ENCODE results near the gene PITPNB. TPM values are rescaled to one million over a fixed set of nuclear protein-coding genes. Genes with fewer than 3 reads are reported as not detected.

PITPNB gene
- total and polyA plus RNA-seq, 2 of the 13 experiments (the other 11 are each of a cell fraction or from before 2014, with no cell fraction given) = 17.0 to 30.1 TPM

DNA sequence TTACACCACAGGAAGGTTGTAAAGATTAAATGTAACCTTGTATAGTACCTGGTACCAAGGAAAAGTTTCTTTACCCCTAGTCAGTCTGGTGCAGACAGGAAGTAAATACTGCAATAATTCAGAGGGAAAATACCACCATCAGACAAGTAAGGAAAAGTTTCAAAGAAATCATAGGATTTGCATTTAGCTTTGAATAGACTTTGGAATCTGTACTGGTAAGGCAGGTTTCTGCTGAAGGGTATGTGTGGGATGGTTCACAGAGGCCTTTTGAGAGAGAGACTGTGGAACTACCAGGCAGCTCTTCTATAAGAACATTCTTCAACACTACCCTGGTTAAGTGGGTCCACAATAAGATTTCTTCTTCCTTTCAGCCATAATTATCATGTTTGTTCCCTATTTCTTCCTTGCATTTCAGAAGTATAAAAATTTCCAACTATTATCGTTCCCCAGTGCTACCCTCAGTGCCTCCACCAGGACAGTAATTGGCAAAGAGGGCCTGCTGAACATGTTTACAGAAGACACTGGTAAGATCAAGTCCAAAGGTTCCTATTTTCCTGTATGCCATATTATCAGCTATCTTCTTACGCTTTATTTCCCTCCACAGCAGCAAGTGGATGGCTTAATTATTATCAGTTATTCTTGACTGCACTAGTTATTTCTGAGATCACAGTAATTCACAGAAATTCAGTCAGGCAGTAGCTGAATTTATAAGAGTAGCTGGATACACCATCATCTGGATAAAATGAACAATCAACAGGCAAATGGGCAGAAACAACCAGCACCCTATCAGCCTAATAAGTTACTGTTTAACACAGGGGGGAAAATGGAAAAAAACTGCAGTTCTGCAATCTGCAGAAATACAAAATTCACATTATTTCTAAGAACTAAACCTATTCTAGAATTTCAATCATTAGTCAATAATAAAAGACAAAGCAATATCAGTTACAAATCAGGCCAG is 48.5 kb downstream of the PITPNB start (continued):
- TF ChIP-seq, protein P1, sequence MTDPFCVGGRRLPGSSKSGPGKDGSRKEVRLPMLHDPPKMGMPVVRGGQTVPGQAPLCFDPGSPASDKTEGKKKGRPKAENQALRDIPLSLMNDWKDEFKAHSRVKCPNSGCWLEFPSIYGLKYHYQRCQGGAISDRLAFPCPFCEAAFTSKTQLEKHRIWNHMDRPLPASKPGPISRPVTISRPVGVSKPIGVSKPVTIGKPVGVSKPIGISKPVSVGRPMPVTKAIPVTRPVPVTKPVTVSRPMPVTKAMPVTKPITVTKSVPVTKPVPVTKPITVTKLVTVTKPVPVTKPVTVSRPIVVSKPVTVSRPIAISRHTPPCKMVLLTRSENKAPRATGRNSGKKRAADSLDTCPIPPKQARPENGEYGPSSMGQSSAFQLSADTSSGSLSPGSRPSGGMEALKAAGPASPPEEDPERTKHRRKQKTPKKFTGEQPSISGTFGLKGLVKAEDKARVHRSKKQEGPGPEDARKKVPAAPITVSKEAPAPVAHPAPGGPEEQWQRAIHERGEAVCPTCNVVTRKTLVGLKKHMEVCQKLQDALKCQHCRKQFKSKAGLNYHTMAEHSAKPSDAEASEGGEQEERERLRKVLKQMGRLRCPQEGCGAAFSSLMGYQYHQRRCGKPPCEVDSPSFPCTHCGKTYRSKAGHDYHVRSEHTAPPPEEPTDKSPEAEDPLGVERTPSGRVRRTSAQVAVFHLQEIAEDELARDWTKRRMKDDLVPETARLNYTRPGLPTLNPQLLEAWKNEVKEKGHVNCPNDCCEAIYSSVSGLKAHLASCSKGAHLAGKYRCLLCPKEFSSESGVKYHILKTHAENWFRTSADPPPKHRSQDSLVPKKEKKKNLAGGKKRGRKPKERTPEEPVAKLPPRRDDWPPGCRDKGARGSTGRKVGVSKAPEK (CRISPR knock-in tag; IDR thresholded peaks at IDR 0.05; ENCODE audit: borderline replicate concordance) = no peak
- TF ChIP-seq, protein P2, sequence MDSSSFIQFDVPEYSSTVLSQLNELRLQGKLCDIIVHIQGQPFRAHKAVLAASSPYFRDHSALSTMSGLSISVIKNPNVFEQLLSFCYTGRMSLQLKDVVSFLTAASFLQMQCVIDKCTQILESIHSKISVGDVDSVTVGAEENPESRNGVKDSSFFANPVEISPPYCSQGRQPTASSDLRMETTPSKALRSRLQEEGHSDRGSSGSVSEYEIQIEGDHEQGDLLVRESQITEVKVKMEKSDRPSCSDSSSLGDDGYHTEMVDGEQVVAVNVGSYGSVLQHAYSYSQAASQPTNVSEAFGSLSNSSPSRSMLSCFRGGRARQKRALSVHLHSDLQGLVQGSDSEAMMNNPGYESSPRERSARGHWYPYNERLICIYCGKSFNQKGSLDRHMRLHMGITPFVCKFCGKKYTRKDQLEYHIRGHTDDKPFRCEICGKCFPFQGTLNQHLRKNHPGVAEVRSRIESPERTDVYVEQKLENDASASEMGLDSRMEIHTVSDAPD (CRISPR knock-in tag; IDR thresholded peaks at IDR 0.05) = no peak
- TF ChIP-seq, protein P3, sequence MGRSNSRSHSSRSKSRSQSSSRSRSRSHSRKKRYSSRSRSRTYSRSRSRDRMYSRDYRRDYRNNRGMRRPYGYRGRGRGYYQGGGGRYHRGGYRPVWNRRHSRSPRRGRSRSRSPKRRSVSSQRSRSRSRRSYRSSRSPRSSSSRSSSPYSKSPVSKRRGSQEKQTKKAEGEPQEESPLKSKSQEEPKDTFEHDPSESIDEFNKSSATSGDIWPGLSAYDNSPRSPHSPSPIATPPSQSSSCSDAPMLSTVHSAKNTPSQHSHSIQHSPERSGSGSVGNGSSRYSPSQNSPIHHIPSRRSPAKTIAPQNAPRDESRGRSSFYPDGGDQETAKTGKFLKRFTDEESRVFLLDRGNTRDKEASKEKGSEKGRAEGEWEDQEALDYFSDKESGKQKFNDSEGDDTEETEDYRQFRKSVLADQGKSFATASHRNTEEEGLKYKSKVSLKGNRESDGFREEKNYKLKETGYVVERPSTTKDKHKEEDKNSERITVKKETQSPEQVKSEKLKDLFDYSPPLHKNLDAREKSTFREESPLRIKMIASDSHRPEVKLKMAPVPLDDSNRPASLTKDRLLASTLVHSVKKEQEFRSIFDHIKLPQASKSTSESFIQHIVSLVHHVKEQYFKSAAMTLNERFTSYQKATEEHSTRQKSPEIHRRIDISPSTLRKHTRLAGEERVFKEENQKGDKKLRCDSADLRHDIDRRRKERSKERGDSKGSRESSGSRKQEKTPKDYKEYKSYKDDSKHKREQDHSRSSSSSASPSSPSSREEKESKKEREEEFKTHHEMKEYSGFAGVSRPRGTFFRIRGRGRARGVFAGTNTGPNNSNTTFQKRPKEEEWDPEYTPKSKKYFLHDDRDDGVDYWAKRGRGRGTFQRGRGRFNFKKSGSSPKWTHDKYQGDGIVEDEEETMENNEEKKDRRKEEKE (IDR thresholded peaks at IDR 0.05) = no peak
- no peak for TF ChIP-seq AGO1 (IDR thresholded peaks at IDR 0.05; ENCODE audit: low read depth, low read length, poor library complexity, severe bottlenecking)
- TF ChIP-seq XBP1 (CRISPR knock-in tag; IDR thresholded peaks at IDR 0.05) = no peak
- TF ChIP-seq TGIF2 (CRISPR knock-in tag; IDR thresholded peaks at IDR 0.05) = no peak
- TF ChIP-seq YY1 (IDR thresholded peaks at IDR 0.05; ENCODE audit: insufficient read depth, insufficient replicate concordance, low read depth, low read length) = no peak
- TF ChIP-seq ZNF350 (CRISPR knock-in tag; IDR thresholded peaks at IDR 0.05; ENCODE audit: borderline replicate concordance, low read depth) = no peak
- TF ChIP-seq ZBTB21 (CRISPR knock-in tag; IDR thresholded peaks at IDR 0.05) = no peak
- TF ChIP-seq ZNF136 (CRISPR knock-in tag; IDR thresholded peaks at IDR 0.05; ENCODE audit: low read depth) = no peak
- TF ChIP-seq, protein P4, sequence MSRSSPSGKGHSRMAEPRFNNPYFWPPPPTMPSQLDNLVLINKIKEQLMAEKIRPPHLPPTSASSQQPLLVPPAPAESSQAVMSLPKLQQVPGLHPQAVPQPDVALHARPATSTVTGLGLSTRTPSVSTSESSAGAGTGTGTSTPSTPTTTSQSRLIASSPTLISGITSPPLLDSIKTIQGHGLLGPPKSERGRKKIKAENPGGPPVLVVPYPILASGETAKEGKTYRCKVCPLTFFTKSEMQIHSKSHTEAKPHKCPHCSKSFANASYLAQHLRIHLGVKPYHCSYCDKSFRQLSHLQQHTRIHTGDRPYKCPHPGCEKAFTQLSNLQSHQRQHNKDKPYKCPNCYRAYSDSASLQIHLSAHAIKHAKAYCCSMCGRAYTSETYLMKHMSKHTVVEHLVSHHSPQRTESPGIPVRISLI (CRISPR knock-in tag; IDR thresholded peaks at IDR 0.05; ENCODE audit: borderline replicate concordance) = no peak
- no peak for TF ChIP-seq ZKSCAN8 (CRISPR knock-in tag; IDR thresholded peaks at IDR 0.05; ENCODE audit: borderline replicate concordance)
- TF ChIP-seq ZNF337 (CRISPR knock-in tag; IDR thresholded peaks at IDR 0.05; ENCODE audit: borderline replicate concordance, low read depth) = no peak
- TF ChIP-seq, protein P5, sequence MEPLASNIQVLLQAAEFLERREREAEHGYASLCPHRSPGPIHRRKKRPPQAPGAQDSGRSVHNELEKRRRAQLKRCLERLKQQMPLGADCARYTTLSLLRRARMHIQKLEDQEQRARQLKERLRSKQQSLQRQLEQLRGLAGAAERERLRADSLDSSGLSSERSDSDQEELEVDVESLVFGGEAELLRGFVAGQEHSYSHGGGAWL (CRISPR knock-in tag; IDR thresholded peaks at IDR 0.05) = no peak
- TF ChIP-seq ZBTB20 (CRISPR knock-in tag; IDR thresholded peaks at IDR 0.05; ENCODE audit: borderline replicate concordance, low read depth) = peak; percentile 41; the same call in 1 of the 2 replicates
- no peak for TF ChIP-seq ZNF776 (CRISPR knock-in tag; IDR thresholded peaks at IDR 0.05)
- TF ChIP-seq ZNF230 (CRISPR knock-in tag; IDR thresholded peaks at IDR 0.05) = no peak
- no peak for TF ChIP-seq NAIF1 (CRISPR knock-in tag; IDR thresholded peaks at IDR 0.05; ENCODE audit: borderline replicate concordance)
- no peak for TF ChIP-seq ZNF326 (CRISPR knock-in tag; IDR thresholded peaks at IDR 0.05; ENCODE audit: borderline replicate concordance)
- TF ChIP-seq SIX4 (CRISPR knock-in tag; IDR thresholded peaks at IDR 0.05) = no peak
